H1 (cell line): ENCODE results near the gene RARB. TPM values are rescaled to one million over a fixed set of nuclear protein-coding genes. Genes with fewer than 3 reads are reported as not detected.

Source experiments
- CTCF ChIA-PET: fragments of 300-600 bp; sonication (Branson Sonifier 250); formaldehyde crosslinking; loops from one replicate; lab custom pipeline; 2021; ENCODE audit not compliant: partially characterized antibody; lab: Charles Lee
- POLR2A ChIA-PET: fragments of 300-600 bp; sonication (Branson Sonifier 250); formaldehyde crosslinking; loops from one replicate; lab custom pipeline; 2021; ENCODE audit warnings: inconsistent platforms; ENCODE audit not compliant: partially characterized antibody; lab: Charles Lee
- DNase-seq, 2 experiments: peaks; one replicate each; pipeline versions ENCODE4 v3.0.0 to v3.0.0-alpha.2; 2010 to 2022; ENCODE audit warnings: low spot score in 2 of 2, low read depth in 1 of 2, mixed read lengths in 1 of 2
- FAIRE-seq: peaks from 2 replicates; lab custom pipeline; 2011; peaks lifted over from hg19 to GRCh38; lab: Jason Lieb, UNC
- H2AFZ ChIP-seq: 2 replicates; pipeline ENCODE4 v1.8.1; 2012; ENCODE audit warnings: low read length, inconsistent platforms
- H2AK5ac ChIP-seq: 2 replicates; pipeline ENCODE4 v1.6.1; 2013; ENCODE audit warnings: low read depth, low read length
- H2BK120ac ChIP-seq: replicated peaks from 2 replicates; pipeline ENCODE3; 2013; ENCODE audit warnings: low read depth, low read length, inconsistent platforms
- H2BK12ac ChIP-seq: 2 replicates; pipeline ENCODE4 v1.6.1; 2013; ENCODE audit warnings: low read depth, low read length
- H2BK15ac ChIP-seq: 2 replicates; pipeline ENCODE4 v1.6.1; 2013; ENCODE audit warnings: low read length
- H2BK20ac ChIP-seq: 2 replicates; pipeline ENCODE4 v1.6.1; 2013; ENCODE audit warnings: low read length
- H2BK5ac ChIP-seq: 2 replicates; pipeline ENCODE4 v1.6.1; 2013; ENCODE audit warnings: low read depth, low read length
- H3K14ac ChIP-seq: 2 replicates; pipeline ENCODE4 v1.6.1; 2013; ENCODE audit warnings: inconsistent platforms; ENCODE audit not compliant: insufficient read length
- H3K18ac ChIP-seq: 2 replicates; pipeline ENCODE4 v1.6.1; 2013; ENCODE audit warnings: low read length; ENCODE audit errors: extremely low read depth
- H3K23ac ChIP-seq: 2 replicates; pipeline ENCODE4 v1.6.1; 2013; ENCODE audit warnings: inconsistent platforms; ENCODE audit not compliant: insufficient read length
- H3K23me2 ChIP-seq: 2 replicates; pipeline ENCODE4 v1.6.1; 2013; ENCODE audit warnings: low read depth, low read length
- H3K27ac ChIP-seq: 2 replicates; pipeline ENCODE4 v1.6.1; 2011; ENCODE audit warnings: low read depth, low read length, inconsistent platforms
- H3K27me3 ChIP-seq, 4 experiments: replicated peaks in 1 of 4; 1 replicate in 1 of 4; 2 replicates in 3 of 4; pipeline versions ENCODE4 v1.6.1 to v1.8.1; 2011 to 2013; ENCODE audit warnings: low read length in 3 of 4, mild to moderate bottlenecking in 3 of 4, inconsistent platforms in 2 of 4, mixed read lengths in 2 of 4, moderate library complexity in 1 of 4; ENCODE audit not compliant: control insufficient read depth in 3 of 4, insufficient read depth in 3 of 4; ENCODE audit errors: extremely low read depth in 1 of 4
- H3K36me3 ChIP-seq, 4 experiments: 2 replicates each; pipeline versions ENCODE4 v1.6.1 to v1.8.1; 2011 to 2013; ENCODE audit warnings: mild to moderate bottlenecking in 4 of 4, low read length in 3 of 4, moderate library complexity in 2 of 4, control low read depth in 1 of 4, inconsistent platforms in 1 of 4; ENCODE audit not compliant: insufficient read depth in 4 of 4, control insufficient read depth in 2 of 4
- H3K4ac ChIP-seq: replicated peaks from 2 replicates; pipeline ENCODE3; 2013; ENCODE audit warnings: low read length, low read depth, mixed read lengths, inconsistent platforms; ENCODE audit not compliant: insufficient read length
- H3K4me1 ChIP-seq, 4 experiments: replicated peaks in 1 of 4; 1 replicate in 1 of 4; 2 replicates in 3 of 4; pipeline versions ENCODE4 v1.6.1 to v1.8.1; 2011 to 2013; ENCODE audit warnings: low read length in 3 of 4, inconsistent platforms in 2 of 4, mixed read lengths in 1 of 4; ENCODE audit not compliant: insufficient read depth in 4 of 4, control insufficient read depth in 3 of 4
- H3K4me2 ChIP-seq, 2 experiments: 2 replicates each; pipeline versions ENCODE4 v1.6.1 to v1.8.1; 2011 to 2013; ENCODE audit warnings: low read depth in 2 of 2, low read length in 2 of 2, control low read depth in 1 of 2, inconsistent platforms in 1 of 2, mild to moderate bottlenecking in 1 of 2; ENCODE audit not compliant: insufficient read depth in 1 of 2
- H3K4me3 ChIP-seq, 4 experiments: fragments of 200-600, 300-600 bp in 1 of 4; sonication (generic), shearing (Covaris generic), sonication (Bioruptor Twin) in 1 of 4; 2 replicates each; pipeline versions ENCODE4 v1.5.1 to v1.8.1; 2011 to 2016; ENCODE audit warnings: low read length in 4 of 4, low read depth in 3 of 4, control low read depth in 2 of 4, inconsistent platforms in 2 of 4, mild to moderate bottlenecking in 2 of 4, mixed read lengths in 1 of 4, moderate library complexity in 1 of 4; ENCODE audit not compliant: insufficient read depth in 2 of 4; ENCODE audit errors: extremely low read depth in 1 of 4
- H3K56ac ChIP-seq: replicated peaks from 2 replicates; pipeline ENCODE3; 2013; ENCODE audit warnings: low read depth, mild to moderate bottlenecking, mixed read lengths, low read length, inconsistent platforms; ENCODE audit not compliant: insufficient read length
- H3K79me1 ChIP-seq: 2 replicates; pipeline ENCODE4 v1.6.1; 2013; ENCODE audit warnings: low read depth, low read length, control low read depth
- H3K79me2 ChIP-seq, 2 experiments: 2 replicates each; pipeline versions ENCODE4 v1.6.1 to v1.8.1; 2012 to 2013; ENCODE audit warnings: low read length in 2 of 2, mild to moderate bottlenecking in 2 of 2, inconsistent platforms in 1 of 2; ENCODE audit not compliant: insufficient read depth in 2 of 2, control insufficient read depth in 1 of 2
- H3K9ac ChIP-seq, 4 experiments: replicated peaks in 1 of 4; 1 replicate in 1 of 4; 2 replicates in 3 of 4; pipeline versions ENCODE4 v1.6.1 to v1.8.1; 2011 to 2013; ENCODE audit warnings: low read depth in 3 of 4, low read length in 3 of 4, control low read depth in 2 of 4, mild to moderate bottlenecking in 2 of 4, moderate library complexity in 2 of 4, inconsistent platforms in 1 of 4; ENCODE audit errors: extremely low read depth in 1 of 4
- H3K9me3 ChIP-seq, 2 experiments: 2 replicates each; pipeline versions ENCODE4 v1.6.1 to v1.8.1; 2012 to 2013; ENCODE audit warnings: mild to moderate bottlenecking in 2 of 2, moderate library complexity in 2 of 2, control low read depth in 1 of 2, inconsistent platforms in 1 of 2, low read depth in 1 of 2, low read length in 1 of 2, mixed read lengths in 1 of 2; ENCODE audit not compliant: insufficient read depth in 2 of 2
- H4K20me1 ChIP-seq, 2 experiments: replicated peaks in 1 of 2; 2 replicates each; pipeline versions ENCODE3 to v1.8.1; 2011 to 2013; ENCODE audit warnings: inconsistent platforms in 2 of 2, low read length in 2 of 2, mild to moderate bottlenecking in 1 of 2; ENCODE audit not compliant: insufficient read depth in 2 of 2, control insufficient read depth in 1 of 2
- H4K5ac ChIP-seq: 2 replicates; pipeline ENCODE4 v1.6.1; 2013; ENCODE audit warnings: low read length, low read depth, mixed read lengths, inconsistent platforms; ENCODE audit not compliant: insufficient read length
- H4K8ac ChIP-seq: 2 replicates; pipeline ENCODE4 v1.8.0; 2013; ENCODE audit warnings: mild to moderate bottlenecking, moderate library complexity, low read length, inconsistent platforms; ENCODE audit not compliant: insufficient read depth; ENCODE audit errors: extremely low read depth
- H4K91ac ChIP-seq: replicated peaks from 2 replicates; pipeline ENCODE3; 2013; ENCODE audit warnings: low read length, mixed read lengths, inconsistent platforms; ENCODE audit not compliant: insufficient read length
- CHD1 ChIP-seq: IDR thresholded peaks from 2 replicates; pipeline ENCODE4 v1.6.1; 2012; ENCODE audit warnings: low read depth, low read length, improper control_type of control experiment
- FOSL1 ChIP-seq: IDR thresholded peaks from 2 replicates; pipeline ENCODE4 v1.6.1; 2011; ENCODE audit warnings: mild to moderate bottlenecking, low read depth, low read length, moderate library complexity; ENCODE audit not compliant: insufficient read depth
- HDAC6 ChIP-seq: IDR thresholded peaks from one replicate; pipeline ENCODE4 v1.7.1; 2012; ENCODE audit warnings: low read depth, mild to moderate bottlenecking, inconsistent platforms, low read length, moderate library complexity
- KDM4A ChIP-seq: IDR thresholded peaks from one replicate; pipeline ENCODE4 v1.7.1; 2012; ENCODE audit warnings: low read depth, mild to moderate bottlenecking, moderate library complexity, low read length, inconsistent platforms; ENCODE audit not compliant: severe bottlenecking
- SP1 ChIP-seq: IDR thresholded peaks from 2 replicates; pipeline ENCODE4 v1.6.1; 2011; ENCODE audit warnings: low read depth, low read length
- SP4 ChIP-seq: IDR thresholded peaks from 2 replicates; pipeline ENCODE4 v1.6.1; 2012; ENCODE audit warnings: low read length, inconsistent platforms
- WGBS, 2 experiments: shearing (Covaris generic) in 1 of 2; methylation state at CpG; one replicate each; pipeline versions ENCODE4 v1.1.6 to v1.1.7; 2013 to 2015; ENCODE audit warnings: low lambda C conversion rate in 2 of 2, mixed read lengths in 2 of 2, inconsistent platforms in 1 of 2, low coverage in 1 of 2, missing lambda C conversion rate in 1 of 2; ENCODE audit not compliant: insufficient replicate concordance in 2 of 2, insufficient coverage in 1 of 2, insufficient read length in 1 of 2; ENCODE audit errors: extremely low coverage in 1 of 2, missing lambda C conversion rate in 1 of 2; 5-methylcytosine and 5-hydroxymethylcytosine counted together
- polyA plus RNA-seq, 7 experiments: library from polyadenylated mRNA; depleted of rRNA in 3 of 7; stranded (reverse) in 5 of 7; unstranded in 2 of 7; fragments of >200 nt in 5 of 7; fragments of 200-250 nt in 2 of 7; gene quantifications; 1 replicate in 5 of 7; 2 replicates in 1 of 7; 4 replicates in 1 of 7; pipeline versions ENCODE4 v1.2.1 to v1.2.3, GENCODE V29; 2011 to 2013; ENCODE audit warnings: missing spikeins in 2 of 7, mixed read lengths in 2 of 7
- total RNA-seq: library from RNA; stranded (reverse); fragmentation: NEBNext Ultra II Directional; extraction: Animal tissue kit (Norgen Biotek cat#: 25700); gene quantifications from 2 replicates; pipeline ENCODE4 v1.2.1, GENCODE V29; 2021

The RARB gene
- total and polyA plus RNA-seq, 2 of the 8 experiments (the other 6 are each of a cell fraction or from before 2014, with no cell fraction given) = 0.15 to 0.22 TPM

DNA sequence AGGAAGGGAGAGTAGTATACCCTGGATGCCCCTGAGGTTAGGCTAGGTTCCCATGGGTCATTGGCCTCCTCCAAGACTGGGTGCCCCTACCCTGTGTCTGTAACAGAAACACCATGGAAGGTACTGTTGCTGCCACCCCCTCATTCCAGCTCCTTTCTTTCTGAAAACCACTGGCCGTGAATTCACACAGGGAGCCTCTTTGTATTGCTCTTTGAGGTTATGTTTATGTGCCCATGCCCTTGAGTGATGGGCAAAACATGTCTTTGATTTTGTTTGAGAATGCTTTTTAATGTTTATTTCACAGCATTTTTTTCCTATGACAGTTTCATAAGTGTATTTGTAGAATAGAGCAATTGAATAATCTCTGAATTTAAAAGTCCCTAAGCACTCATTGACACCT is 79.7 kb downstream of the RARB start:
- TF ChIP-seq SP4 (no peak), KDM4A (no peak), FOSL1 (no peak), HDAC6 (no peak), SP1 (no peak), CHD1 (no peak)
- TF ChIP-seq, all 59 proteins: peak for 0
- no peaks in the 10 kb centered on the region for H3K36me3 ChIP-seq
- no peak overlapping the region for H2BK12ac ChIP-seq
- no peak overlapping the region for H4K91ac ChIP-seq
- no peak overlapping the region for H4K8ac ChIP-seq
- ChIA-PET POLR2A (no interaction called here), CTCF (interaction anchor here (0.7 to 1.3 kb wide), 6 partner anchors 13 to 473 kb away, joined by 3 read pairs; no protein-coding TSS in a partner anchor)
- no peak overlapping the region for H3K4me2 ChIP-seq
- H2BK5ac ChIP-seq = no peak overlapping the region
- H3K4me3 ChIP-seq = no peak overlapping the region
- H3K27me3 ChIP-seq = no peaks in the 10 kb centered on the region
- H3K23ac ChIP-seq = no peak overlapping the region
- no peak overlapping the region for H2AFZ ChIP-seq
- H2BK120ac ChIP-seq = no peak overlapping the region
- no peaks in the 10 kb centered on the region for H3K4me1 ChIP-seq
- no peak overlapping the region for H3K14ac ChIP-seq
- no peak for DNase-seq
- no peaks in the 10 kb centered on the region for H4K20me1 ChIP-seq
- H3K27ac ChIP-seq = no peak overlapping the region
- H2BK15ac ChIP-seq = no peak overlapping the region
- H3K18ac ChIP-seq = no peak overlapping the region
- H4K5ac ChIP-seq = no peak overlapping the region
- no peaks in the 10 kb centered on the region for H3K79me2 ChIP-seq
- H3K23me2 ChIP-seq = no peaks in the 10 kb centered on the region
- no peak overlapping the region for H3K9ac ChIP-seq
- no peaks in the 10 kb centered on the region for H3K9me3 ChIP-seq
- H3K79me1 ChIP-seq = no peaks in the 10 kb centered on the region
- no peak overlapping the region for H2AK5ac ChIP-seq
- H3K4ac ChIP-seq = no peak overlapping the region
- H2BK20ac ChIP-seq = no peak overlapping the region
- no peak for FAIRE-seq
- 92% methylated on average over 1 of the region's 1 CpG; no CpG with 5 or more reads in 1 of the 2 experiments for WGBS, 2 experiments
- no peak overlapping the region for H3K56ac ChIP-seq
